Endothelial cell of umbilical vein (primary cell): ENCODE results near the gene ESYT3. TPM values are rescaled to one million over a fixed set of nuclear protein-coding genes. Genes with fewer than 3 reads are reported as not detected.

ENCODE experiments used
- BruUV-seq: library from RNA; stranded (reverse); fragments of 400-500 nt; replicated peaks from 2 replicates; lab custom pipeline; 2021; lab: Mats Ljungman, UMichigan
- CTCF ChIA-PET: fragments of 300-600, 350-600 bp; sonication (Branson Sonifier 250); formaldehyde crosslinking; loops from one replicate; lab custom pipeline; 2021; ENCODE audit warnings: antibody characterized with exemption, inconsistent platforms; lab: Charles Lee
- POLR2A ChIA-PET: fragments of 300-600, 350-600 bp; sonication (Branson Sonifier 250); formaldehyde crosslinking; loops from one replicate; lab custom pipeline; 2021; ENCODE audit warnings: antibody characterized with exemption, inconsistent platforms; lab: Charles Lee
- DNase-seq: peaks from one replicate; pipeline ENCODE4 v3.0.0-alpha.2; 2011; ENCODE audit warnings: low read depth, low spot score
- FAIRE-seq: peaks from 2 replicates; lab custom pipeline; 2011; peaks lifted over from hg19 to GRCh38; lab: Jason Lieb, UNC
- H2AFZ ChIP-seq: 2 replicates; pipeline ENCODE4 v1.6.0; 2012; ENCODE audit warnings: low read depth, low read length, control low read depth, inconsistent platforms
- H3K27ac ChIP-seq: 2 replicates; pipeline ENCODE4 v1.5.1; 2011; ENCODE audit warnings: low read depth, mild to moderate bottlenecking, control low read depth, low read length, moderate library complexity; ENCODE audit not compliant: insufficient read depth
- H3K27me3 ChIP-seq, 2 experiments: 2 replicates each; pipeline versions ENCODE4 v1.6.0 to v1.6.1; 2011; ENCODE audit warnings: low read length in 2 of 2, mixed read lengths in 1 of 2; ENCODE audit not compliant: control insufficient read depth in 2 of 2, insufficient read depth in 2 of 2
- H3K36me3 ChIP-seq, 2 experiments: 2 replicates in 1 of 2; 3 replicates in 1 of 2; pipeline ENCODE4 v1.5.1; 2011; ENCODE audit warnings: low read length in 2 of 2, mild to moderate bottlenecking in 1 of 2, moderate library complexity in 1 of 2; ENCODE audit not compliant: control insufficient read depth in 2 of 2, insufficient read depth in 2 of 2; ENCODE audit errors: extremely low read depth in 1 of 2
- H3K4me1 ChIP-seq: 3 replicates; pipeline ENCODE4 v1.5.1; 2011; ENCODE audit warnings: mild to moderate bottlenecking, low read length; ENCODE audit not compliant: control insufficient read depth, insufficient read depth; ENCODE audit errors: extremely low read depth
- H3K4me2 ChIP-seq: 2 replicates; pipeline ENCODE4 v1.6.1; 2011; ENCODE audit warnings: low read length, control low read depth, mixed read lengths; ENCODE audit not compliant: insufficient read depth
- H3K4me3 ChIP-seq, 3 experiments: fragments of 200-600 bp in 1 of 3; sonication (generic), shearing (Covaris generic) in 1 of 3; replicated peaks in 1 of 3; 2 replicates each; pipeline ENCODE4 v1.5.1; 2011 to 2016; ENCODE audit warnings: control low read depth in 3 of 3, low read length in 3 of 3, mild to moderate bottlenecking in 2 of 3, inconsistent platforms in 1 of 3, low read depth in 1 of 3, moderate library complexity in 1 of 3; ENCODE audit not compliant: insufficient read depth in 1 of 3
- H3K79me2 ChIP-seq: 2 replicates; pipeline ENCODE4 v1.6.0; 2012; ENCODE audit warnings: low read length, inconsistent platforms; ENCODE audit not compliant: control insufficient read depth, insufficient read depth
- H3K9ac ChIP-seq: replicated peaks from 2 replicates; pipeline ENCODE3; 2011; ENCODE audit warnings: low read length, control low read depth; ENCODE audit not compliant: insufficient read depth; ENCODE audit errors: extremely low read depth
- H3K9me1 ChIP-seq: replicated peaks from 3 replicates; pipeline ENCODE4 v1.6.0; 2011; ENCODE audit warnings: mild to moderate bottlenecking, low read length; ENCODE audit not compliant: control insufficient read depth, insufficient read depth; ENCODE audit errors: extremely low read depth
- H3K9me3 ChIP-seq: replicated peaks from 2 replicates; pipeline ENCODE4 v1.5.1; 2012; ENCODE audit warnings: low read length, inconsistent platforms; ENCODE audit not compliant: control insufficient read depth, insufficient read depth
- H4K20me1 ChIP-seq: replicated peaks from 2 replicates; pipeline ENCODE3; 2011; ENCODE audit warnings: mild to moderate bottlenecking, low read length; ENCODE audit not compliant: control insufficient read depth, insufficient read depth; ENCODE audit errors: extremely low read depth
- CTCF ChIP-seq, 2 donors: IDR thresholded peaks; 1 replicate in 1 of 2; 2 replicates in 1 of 2; pipeline ENCODE4 v1.5.1; 2011; ENCODE audit warnings: low read length in 2 of 2, mild to moderate bottlenecking in 2 of 2, moderate library complexity in 2 of 2, control low read depth in 1 of 2, inconsistent platforms in 1 of 2, low read depth in 1 of 2; ENCODE audit not compliant: insufficient read depth in 1 of 2; ENCODE audit errors: extremely low read depth in 1 of 2
- EZH2 ChIP-seq: IDR thresholded peaks from 2 replicates; pipeline ENCODE4 v1.6.1; 2012; ENCODE audit warnings: borderline replicate concordance, low read depth, mild to moderate bottlenecking, moderate library complexity, low read length, inconsistent platforms; ENCODE audit not compliant: severe bottlenecking
- FOS ChIP-seq: IDR thresholded peaks from 2 replicates; pipeline ENCODE4 v1.6.1; 2011; ENCODE audit warnings: mild to moderate bottlenecking, low read length, moderate library complexity, borderline replicate concordance; ENCODE audit not compliant: insufficient read depth
- GATA2 ChIP-seq: IDR thresholded peaks from 2 replicates; pipeline ENCODE4 v1.7.0; 2011; ENCODE audit warnings: low read depth, mild to moderate bottlenecking, moderate library complexity, mixed read lengths, low read length; ENCODE audit not compliant: insufficient read length, insufficient read depth
- JUN ChIP-seq: IDR thresholded peaks from 2 replicates; pipeline ENCODE4 v1.6.1; 2011; ENCODE audit warnings: borderline replicate concordance, low read depth; ENCODE audit not compliant: insufficient read length, insufficient read depth
- MAX ChIP-seq: IDR thresholded peaks from 2 replicates; pipeline ENCODE4 v1.6.1; 2011; ENCODE audit not compliant: insufficient read depth, insufficient read length
- MYC ChIP-seq: IDR thresholded peaks from one replicate; pipeline ENCODE4 v1.6.1; 2011; ENCODE audit warnings: mild to moderate bottlenecking, low read depth, low read length
- POLR2A ChIP-seq: IDR thresholded peaks from 2 replicates; pipeline ENCODE4 v1.6.1; 2012; ENCODE audit warnings: low read depth, mild to moderate bottlenecking, control low read depth, low read length
- POLR2AphosphoS5 ChIP-seq: IDR thresholded peaks from 2 replicates; pipeline ENCODE4 v1.6.1; 2012; ENCODE audit warnings: low read depth, mild to moderate bottlenecking, control low read depth, low read length, moderate library complexity; ENCODE audit not compliant: insufficient read depth
- dilution Hi-C: fragments of 300-500 bp; cut with MboI; formaldehyde crosslinking; loops from one replicate; pipeline ENCODE4 v1.15.0; 2019; ENCODE audit warnings: low sequenced_read_pairs; ENCODE audit not compliant: extremely low pct_ligation_motif_present
- intact Hi-C: fragments of 100-400 bp; cut with micrococcal nuclease; formaldehyde crosslinking; loops from one replicate; pipeline ENCODE4 v1.10.0; 2022
- polyA plus RNA-seq, 4 experiments: library from polyadenylated mRNA; depleted of rRNA in 3 of 4; stranded (reverse) in 3 of 4; unstranded in 1 of 4; fragments of >200 nt; gene quantifications; 2 replicates each; pipeline versions ENCODE4 v1.2.1 to v1.2.3, GENCODE V29; 2011 to 2012; ENCODE audit warnings: missing spikeins in 1 of 4
- total RNA-seq: library from RNA; stranded (reverse); gene quantifications from 2 replicates; pipeline ENCODE4 v1.2.3, GENCODE V29; 2021

The ESYT3 gene
- total and polyA plus RNA-seq, 2 donors (not counting 3 experiments of a cell fraction or from before 2014, with no cell fraction given), result not detected

GRCh38 chr3:138464491-138464860 is 30.1 kb downstream of the ESYT3 start:
- Histone ChIP-seq H3K79me2 (no peaks in the 10 kb centered on the region), H3K4me1 (no peaks in the 10 kb centered on the region), H2AFZ (no peak overlapping the region), H4K20me1 (no peaks in the 10 kb centered on the region), H3K9me3 (no peaks in the 10 kb centered on the region), H3K36me3 (no peaks in the 10 kb centered on the region), H3K4me3 (no peak overlapping the region), H3K4me2 (no peak overlapping the region), H3K27ac (no peak overlapping the region), H3K27me3 (no peaks in the 10 kb centered on the region), H3K9me1 (no peaks in the 10 kb centered on the region), H3K9ac (no peak overlapping the region)
- no peak for DNase-seq
- BruUV-seq, result no TSS peak
- TF ChIP-seq POLR2AphosphoS5 (no peak), POLR2A (no peak), EZH2 (no peak), FOS (no peak), CTCF (IDR thresholded peaks at IDR 0.05; ENCODE audit: extremely low read depth in 1 of 2, insufficient read depth in 1 of 2, low read depth in 1 of 2, low read length in 2 of 2) (no peak), JUN (no peak), MYC (no peak), GATA2 (no peak), MAX (no peak)
- intact Hi-C loops (no loop called here), dilution Hi-C loops (no loop called here)
- FAIRE-seq, result no peak
- POLR2A ChIA-PET, result no interaction called here
- CTCF ChIA-PET, result interaction anchor here (2.6 kb wide), 2 partner anchors 15 to 459 kb away, joined by 7 to 10 read pairs; no protein-coding TSS in a partner anchor
